GM12892 (cell line): ENCODE data around the gene CCDC177.

ENCODE experiments used
- DNase-seq: peaks from one replicate; pipeline ENCODE4 v3.0.0; 2011; ENCODE audit not compliant: insufficient read length
- FAIRE-seq: peaks from 2 replicates; lab custom pipeline; 2011; peaks lifted over from hg19 to GRCh38; lab: Jason Lieb, UNC
- POLR2A ChIP-seq: IDR thresholded peaks from 2 replicates; pipeline ENCODE4 v1.6.1; 2011; ENCODE audit warnings: low read depth, low read length, control low read depth
- POLR2AphosphoS5 ChIP-seq: IDR thresholded peaks from 2 replicates; pipeline ENCODE4 v1.6.1; 2011; ENCODE audit warnings: low read depth, low read length, control low read depth
- TAF1 ChIP-seq: IDR thresholded peaks from 2 replicates; pipeline ENCODE4 v1.6.1; 2011; ENCODE audit warnings: low read depth, mild to moderate bottlenecking, control low read depth, low read length, borderline replicate concordance

Gene CCDC177

DNA sequence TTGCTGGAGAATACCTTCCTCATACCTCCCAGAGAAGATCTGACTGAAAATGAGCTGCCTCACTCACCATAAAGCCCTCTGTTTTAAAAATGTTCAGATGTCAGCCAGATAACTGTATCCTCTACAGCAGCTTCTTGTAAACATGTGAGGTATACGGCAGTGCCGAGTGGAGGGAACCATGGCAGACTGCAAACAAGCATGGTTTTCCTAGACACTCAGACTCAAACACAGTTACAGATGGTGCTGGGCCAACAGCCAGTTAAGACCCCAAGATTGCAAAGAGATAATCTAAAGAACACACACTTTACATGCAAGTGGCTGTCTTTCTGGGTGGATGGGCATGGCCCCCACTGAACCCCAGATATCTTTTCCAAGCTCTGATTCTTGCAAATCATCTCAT is 16.6 kb upstream of the CCDC177 start:
- no peak for DNase-seq
- no peak for TF ChIP-seq POLR2A
- TF ChIP-seq TAF1, result no peak
- TF ChIP-seq POLR2AphosphoS5, result no peak
- no peak for FAIRE-seq

DNA sequence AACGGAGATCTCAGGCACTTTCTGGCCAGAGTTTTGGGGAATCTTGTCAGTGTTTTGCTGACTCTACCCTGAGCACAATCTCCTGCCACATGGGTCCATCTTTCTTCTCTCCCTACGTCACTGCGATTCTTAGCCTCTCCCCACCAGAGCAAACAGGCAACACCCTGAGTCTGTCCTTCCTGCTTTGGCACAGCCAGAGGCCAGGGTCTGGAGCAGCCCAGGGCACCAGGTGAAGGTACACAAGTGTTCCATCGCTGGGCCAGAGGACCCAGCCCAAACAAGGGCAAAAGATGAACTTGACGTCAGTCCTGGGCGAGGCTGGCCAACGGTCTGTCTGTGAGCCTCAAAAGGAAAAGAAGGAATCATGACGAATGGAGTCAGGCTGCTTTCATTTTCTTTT is 12.7 kb upstream of the CCDC177 start:
- TF ChIP-seq TAF1 (no peak), POLR2AphosphoS5 (no peak), POLR2A (no peak)
- no peak for FAIRE-seq
- no peak for DNase-seq

DNA sequence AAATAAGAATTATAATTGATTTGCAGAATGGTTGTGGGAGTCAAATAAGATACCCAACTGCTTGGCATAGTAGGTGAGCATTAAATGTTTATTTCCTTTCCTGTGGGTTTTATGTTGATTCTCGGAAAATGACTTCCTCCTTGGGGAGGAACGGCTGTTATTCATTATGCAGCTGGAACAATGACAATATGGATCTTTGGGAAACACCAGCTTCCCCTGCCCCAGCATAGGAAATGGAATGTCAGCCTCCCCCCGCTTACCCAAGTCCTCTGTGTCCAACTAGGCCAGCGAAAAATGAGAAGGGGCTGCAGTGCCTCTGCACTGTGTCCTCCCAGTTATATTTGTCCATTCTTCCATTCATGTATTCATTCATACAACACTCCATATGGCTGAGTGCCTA is 11.7 kb upstream of the CCDC177 start:
- no peak for FAIRE-seq
- no peak for DNase-seq
- TF ChIP-seq POLR2AphosphoS5, result no peak
- no peak for TF ChIP-seq POLR2A
- no peak for TF ChIP-seq TAF1

DNA sequence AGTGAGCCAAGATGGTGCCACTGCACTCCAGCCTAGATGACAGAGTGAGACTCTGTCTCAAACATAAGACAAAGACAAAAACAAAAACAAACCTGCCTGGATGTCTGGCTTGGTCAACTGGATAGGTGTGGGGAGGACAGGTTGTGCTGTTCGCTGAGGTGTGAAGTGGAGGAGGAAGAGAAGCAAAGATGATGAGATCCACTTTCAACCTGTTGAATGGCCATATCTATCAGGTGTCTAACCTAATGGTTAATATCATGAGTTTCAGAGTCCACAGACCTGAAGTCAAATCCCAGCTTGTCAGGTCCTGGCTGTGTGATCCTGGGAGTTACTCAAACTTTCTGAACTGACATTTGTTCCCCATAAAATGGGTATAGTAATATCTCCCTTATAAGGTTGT is 9.7 kb upstream of the CCDC177 start:
- TF ChIP-seq POLR2AphosphoS5 (no peak), POLR2A (no peak), TAF1 (no peak)
- DNase-seq (no peak), FAIRE-seq (no peak)

DNA sequence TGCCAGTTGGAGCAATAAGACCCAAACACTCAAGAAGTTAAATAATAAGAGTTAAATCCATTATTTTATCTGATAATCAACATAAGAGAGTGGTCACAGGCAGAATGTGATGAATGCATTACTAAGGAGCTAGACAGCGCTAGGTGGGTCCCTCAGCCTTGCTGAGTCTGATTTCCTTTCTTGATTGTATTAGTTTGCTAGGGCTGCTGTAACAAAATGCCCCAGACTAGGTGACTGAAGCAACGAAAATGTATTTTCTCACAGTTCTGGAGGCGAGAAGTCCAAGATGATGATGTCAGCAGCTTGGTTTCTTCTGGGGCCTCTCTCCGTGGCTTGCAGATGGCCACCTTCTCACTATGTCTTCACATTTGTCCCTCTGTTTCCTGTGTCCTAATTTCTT is 8.2 kb upstream of the CCDC177 start:
- TF ChIP-seq POLR2A, result no peak
- no peak for TF ChIP-seq TAF1
- no peak for TF ChIP-seq POLR2AphosphoS5
- DNase-seq (no peak), FAIRE-seq (no peak)

- TF ChIP-seq POLR2AphosphoS5 (no peak), POLR2A (no peak), TAF1 (no peak)
- FAIRE-seq (no peak), DNase-seq (no peak)
Measured at GRCh38 chr14:69582212-69582611, 7.5 kb upstream of the CCDC177 start.

- no peak for FAIRE-seq
Measured at GRCh38 chr14:69581316-69581935, 6.8 kb upstream of the CCDC177 start.

DNA sequence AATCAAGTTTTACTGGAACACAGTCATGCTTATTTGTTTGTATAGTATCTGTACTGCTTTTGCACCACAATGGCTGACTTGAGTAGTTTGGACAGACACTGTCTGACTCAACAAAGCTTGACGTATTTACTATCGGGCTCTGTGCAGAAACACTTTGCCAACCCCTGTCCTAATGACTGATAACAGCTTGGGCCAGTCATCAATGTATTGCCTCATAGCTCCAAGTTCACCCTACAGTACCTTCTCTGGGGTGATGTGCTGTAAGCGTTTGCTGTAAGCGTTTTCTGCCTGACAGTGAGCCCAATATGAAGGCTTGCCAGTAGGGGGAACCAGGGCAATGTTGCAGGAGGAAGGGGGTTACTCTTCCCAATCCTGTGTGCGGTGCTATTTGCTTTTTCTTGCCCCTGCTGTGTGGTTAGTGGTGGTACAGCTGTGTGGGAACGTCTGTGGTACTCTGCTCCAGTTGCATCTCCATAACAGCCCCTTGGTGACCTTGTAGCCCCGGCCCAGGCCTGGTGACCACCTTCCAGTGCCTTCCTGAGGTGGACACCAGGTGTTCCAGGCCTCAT is 5.4 kb upstream of the CCDC177 start:
- FAIRE-seq (peak; percentile 21), DNase-seq (no peak)
- TF ChIP-seq POLR2A (no peak), TAF1 (no peak), POLR2AphosphoS5 (no peak)

More at GRCh38 chr14:69581316-69581935, 6.8 kb upstream of the CCDC177 start:
- TF ChIP-seq TAF1 (no peak), POLR2AphosphoS5 (no peak), POLR2A (no peak)
- no peak for DNase-seq

GRCh38 chr14:69579476-69579875 is 4.8 kb upstream of the CCDC177 start:
- TF ChIP-seq POLR2A (no peak), TAF1 (no peak), POLR2AphosphoS5 (no peak)
- FAIRE-seq, result no peak
- DNase-seq, result no peak

- no peak for FAIRE-seq
- no peak for DNase-seq
- no peak for TF ChIP-seq TAF1
- TF ChIP-seq POLR2A, result no peak
Measured at GRCh38 chr14:69574954-69575295, 254 bp upstream of the CCDC177 start.

- TF ChIP-seq POLR2AphosphoS5 (no peak), TAF1 (no peak), POLR2A (no peak)
- FAIRE-seq (no peak), DNase-seq (no peak)
Measured at GRCh38 chr14:69573831-69574262, 824 bp downstream of the CCDC177 start.

GRCh38 chr14:69573205-69573830 is 1.4 kb downstream of the CCDC177 start:
- DNase-seq (no peak), FAIRE-seq (no peak)

More at GRCh38 chr14:69573205-69573830, 1.4 kb downstream of the CCDC177 start:
- TF ChIP-seq POLR2AphosphoS5 (no peak), POLR2A (no peak), TAF1 (no peak)
